Measurements from ENCODE around the gene GALNT13.

GRCh38 chr2:154306266-154306970, 434.7 kb downstream of the GALNT13 start:
- TF ChIP-seq POLR2A (IDR thresholded peaks at IDR 0.05) (no peak), CTCF (IDR thresholded peaks at IDR 0.05) (no peak), POLR2AphosphoS5 (IDR thresholded peaks at IDR 0.05) (no peak)

Measured in gastroesophageal sphincter (tissue), 3 donors.